ENCODE measurements around the gene ACSBG1.

Gene ACSBG1

DNA sequence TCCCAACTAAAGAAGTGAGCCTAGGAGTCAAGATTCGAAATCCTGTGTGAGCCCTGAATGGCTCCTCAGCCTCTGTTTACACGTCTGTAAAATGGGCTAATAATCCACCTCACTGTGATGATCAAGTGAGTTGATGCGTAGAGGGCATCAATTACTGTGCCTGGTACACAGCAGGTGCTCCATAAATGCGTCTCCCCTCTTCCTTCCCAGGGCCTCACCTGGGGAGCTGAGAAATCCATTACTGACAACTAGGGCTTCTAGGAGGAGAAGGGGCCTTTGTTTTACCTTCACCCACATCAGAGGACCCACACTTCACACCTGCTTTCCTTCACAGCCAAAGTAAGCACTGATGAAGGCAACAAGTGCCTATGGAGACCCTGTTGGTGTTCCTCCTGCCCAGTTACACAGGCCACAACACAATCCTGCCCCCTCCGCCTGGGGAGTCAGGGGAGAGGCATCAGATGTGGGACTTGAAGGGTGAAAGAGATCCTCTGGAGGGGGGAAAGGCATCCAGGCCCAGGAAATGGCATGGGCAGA is 104.5 kb downstream of the ACSBG1 start:
- ATAC-seq: no peak

DNA sequence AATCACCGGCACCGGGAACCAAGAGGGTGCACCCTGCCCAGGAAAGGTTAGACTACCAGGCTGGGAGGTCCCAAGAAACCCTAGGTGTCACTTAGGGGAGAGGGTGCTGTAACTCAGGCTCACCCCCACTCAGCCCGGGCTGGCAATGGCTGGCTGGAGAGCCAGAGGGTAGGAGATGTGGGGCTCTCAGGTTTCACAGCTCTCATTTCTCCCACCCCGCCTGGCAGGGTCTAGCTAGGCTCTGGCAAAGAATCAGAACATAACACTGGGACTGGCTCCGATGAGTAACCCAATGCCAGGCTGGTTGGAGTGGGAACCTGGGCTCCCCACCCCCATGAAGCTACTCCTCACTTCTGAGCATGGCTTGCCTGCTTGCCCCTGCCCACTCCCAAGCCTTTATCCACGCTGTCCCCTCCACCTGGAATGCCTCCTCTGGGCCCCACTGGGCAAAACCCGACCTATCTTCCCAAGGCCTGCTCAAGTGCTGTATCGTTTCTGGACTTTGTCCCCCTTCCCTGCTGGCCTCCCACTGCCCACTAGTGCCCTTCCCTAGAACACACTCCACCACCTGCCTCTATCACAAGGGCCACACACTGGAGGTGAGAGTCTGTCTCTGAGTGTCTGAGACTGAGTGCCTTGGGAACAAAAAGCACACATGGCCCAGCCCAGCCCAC is 105.2 kb downstream of the ACSBG1 start:
- DNase-seq (no peak), ATAC-seq (no peak)

More for the DNA sequence above, 104.5 kb downstream of the ACSBG1 start:
- no peak for DNase-seq

DNA sequence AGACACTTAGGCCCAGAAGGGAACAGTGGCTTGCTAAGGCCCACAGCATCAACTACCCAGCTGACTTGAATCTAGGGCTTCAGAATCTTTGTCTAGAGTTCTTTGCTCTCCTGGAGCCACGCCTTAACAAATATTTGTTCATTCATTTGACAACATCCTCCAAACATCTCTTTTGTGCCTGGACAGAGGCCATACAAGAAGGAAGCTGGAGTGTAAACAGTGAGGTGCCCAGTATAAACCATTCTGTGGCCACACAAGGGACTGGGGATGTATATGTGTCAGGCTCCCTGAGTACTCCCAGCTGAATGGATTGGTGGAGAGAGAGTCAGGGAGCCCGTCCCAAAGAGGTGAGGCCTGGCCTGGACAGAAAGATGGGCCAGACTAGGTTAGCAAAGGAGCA is 106.5 kb downstream of the ACSBG1 start:
- DNase-seq: no peak
- no peak for ATAC-seq

- ATAC-seq: no peak
- no peak for DNase-seq
Measured at GRCh38 chr15:78125267-78125666, 109.1 kb downstream of the ACSBG1 start.

DNA sequence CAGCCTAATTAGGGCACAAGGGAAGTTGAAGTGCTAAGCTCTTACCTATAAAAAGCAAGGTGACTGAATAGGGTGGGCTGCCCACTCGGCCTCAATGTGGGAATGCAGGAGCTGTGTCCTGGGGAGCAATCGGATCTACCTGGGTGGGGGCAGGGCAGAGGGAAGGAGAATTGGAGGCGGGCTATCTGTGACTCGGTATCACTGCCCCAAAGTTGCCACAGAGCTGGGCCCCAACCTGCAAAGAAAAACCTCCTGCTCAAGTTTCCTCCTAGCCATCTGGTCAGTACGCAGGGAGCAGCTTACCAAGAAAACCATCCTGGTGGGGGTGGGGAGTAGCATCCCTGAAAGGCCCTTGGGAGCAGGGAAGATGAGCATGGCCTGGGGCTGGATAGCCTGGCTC is 113.8 kb downstream of the ACSBG1 start:
- DNase-seq (no peak), ATAC-seq (no peak)
